Colonic mucosa (tissue), 4 donors: ENCODE data around the gene KCNJ6. TPM values are rescaled to one million over a fixed set of nuclear protein-coding genes. Genes with fewer than 3 reads are reported as not detected.

Experiments
- DNase-seq: peaks from one replicate; pipeline ENCODE4 v3.0.0-alpha.2; 2020
- H3K27ac ChIP-seq: fragments of 200-600 bp; one replicate; pipeline ENCODE4 v1.8.0; 2021
- H3K27me3 ChIP-seq: fragments of 200-600 bp; one replicate; pipeline ENCODE4 v1.8.0; 2021
- H3K36me3 ChIP-seq: fragments of 200-600 bp; one replicate; pipeline ENCODE4 v1.8.0; 2021
- H3K4me1 ChIP-seq: fragments of 200-600 bp; one replicate; pipeline ENCODE4 v1.8.0; 2021; ENCODE audit warnings: mild to moderate bottlenecking
- H3K4me3 ChIP-seq: fragments of 200-600 bp; one replicate; pipeline ENCODE4 v1.8.0; 2021
- H3K9ac ChIP-seq, 2 donors: one replicate each; pipeline ENCODE4 v1.7.0; 2013; ENCODE audit warnings: control low read depth in 2 of 2, low read depth in 2 of 2, low read length in 2 of 2
- H3K9me3 ChIP-seq: fragments of 200-600 bp; one replicate; pipeline ENCODE4 v1.8.0; 2021
- CTCF ChIP-seq: fragments of 200-600 bp; IDR thresholded peaks from one replicate; pipeline ENCODE4 v1.8.0; 2022; ENCODE audit warnings: antibody characterized with exemption, mild to moderate bottlenecking
- intact Hi-C: fragments of 100-400 bp; cut with DNase I; formaldehyde crosslinking; loops from one replicate; pipeline ENCODE4 v1.14.1; 2022
- total RNA-seq, 2 donors: library from RNA; stranded (reverse); fragmentation: NEBNext Ultra II Directional in 1 of 2; extraction: Animal tissue kit (Norgen Biotek cat#: 25700) in 1 of 2; gene quantifications; one replicate each; pipeline ENCODE4 v1.2.1, GENCODE V29; 2021
- donor health status: healthy.
- donor health status: DM: no; HTN: no; CAD: no.
- donor health status: DM: no; HTN: no; CAD: no.

KCNJ6 gene
- total RNA-seq, 2 donors from 2014 or later, result 0.05 to 0.21 TPM

DNA sequence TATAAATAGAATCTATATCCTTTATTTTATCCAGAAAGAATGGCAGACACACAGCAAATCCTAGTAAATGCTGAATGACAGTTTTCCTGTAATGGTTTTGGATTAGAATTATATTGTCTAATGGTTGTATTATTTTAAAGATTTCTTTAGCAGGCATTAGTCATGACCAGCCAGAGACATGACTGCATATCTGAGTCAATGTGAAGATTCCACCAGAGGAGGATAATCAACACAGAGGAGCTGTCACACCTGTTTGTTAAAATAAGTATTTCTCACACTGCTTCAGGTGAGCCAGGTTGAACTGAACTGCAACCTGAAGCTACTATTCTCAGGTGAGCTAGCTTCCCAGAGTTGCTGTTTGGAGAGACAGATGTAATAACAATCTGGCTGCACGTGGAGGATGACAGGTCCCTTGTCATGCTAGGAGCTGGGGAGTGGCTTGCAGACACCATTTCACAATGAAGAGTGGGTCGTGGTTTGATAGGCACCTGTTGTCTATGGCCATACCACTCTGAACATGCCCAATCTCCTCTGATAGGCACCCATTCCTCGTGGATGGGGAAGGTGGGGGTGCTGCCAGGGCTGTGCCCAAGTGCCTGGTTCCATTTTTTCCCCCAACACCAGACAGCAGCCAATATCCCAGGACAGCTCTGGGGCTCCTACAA lies 94.3 kb downstream of the KCNJ6 start:
- no peak overlapping the region for H3K4me3 ChIP-seq
- H3K9ac ChIP-seq, result no peak overlapping the region
- no peak for TF ChIP-seq CTCF
- no peaks in the 10 kb centered on the region for H3K4me1 ChIP-seq
- H3K36me3 ChIP-seq, result no peaks in the 10 kb centered on the region
- H3K27ac ChIP-seq, result no peak overlapping the region
- no peak for DNase-seq
- H3K9me3 ChIP-seq, result no peaks in the 10 kb centered on the region
- H3K27me3 ChIP-seq, result no peaks in the 10 kb centered on the region
- intact Hi-C loops, result no loop called here

GRCh38 chr21:37821092-37821491 lies 95.2 kb downstream of the KCNJ6 start:
- intact Hi-C loops, result no loop called here
- H3K9me3 ChIP-seq, result no peaks in the 10 kb centered on the region
- no peaks in the 10 kb centered on the region for H3K27me3 ChIP-seq
- no peak overlapping the region for H3K9ac ChIP-seq
- H3K4me1 ChIP-seq, result no peaks in the 10 kb centered on the region
- no peak for DNase-seq
- H3K4me3 ChIP-seq, result no peak overlapping the region
- H3K36me3 ChIP-seq, result no peaks in the 10 kb centered on the region
- no peak for TF ChIP-seq CTCF
- no peak overlapping the region for H3K27ac ChIP-seq

DNA sequence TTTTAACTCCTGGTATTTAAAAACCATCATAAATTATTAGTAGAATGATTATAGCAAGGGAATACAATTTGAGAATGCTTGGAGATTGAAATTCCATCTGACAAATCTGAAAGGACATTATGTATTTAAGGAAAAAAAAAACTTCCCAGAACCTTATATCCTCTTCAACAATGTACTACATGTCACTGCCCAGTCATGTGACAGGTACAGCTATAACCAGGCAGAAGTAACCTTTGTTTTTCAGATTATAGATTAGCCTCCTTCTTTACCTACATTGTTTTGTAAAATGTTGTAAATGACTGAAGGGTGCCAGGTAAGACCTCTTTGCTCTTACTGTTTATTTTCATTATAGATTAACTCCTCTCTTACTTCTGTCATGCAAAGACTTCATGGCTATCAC lies 96.9 kb downstream of the KCNJ6 start:
- Histone ChIP-seq H3K4me3 (no peak overlapping the region), H3K4me1 (no peaks in the 10 kb centered on the region), H3K9me3 (no peaks in the 10 kb centered on the region), H3K27ac (no peak overlapping the region), H3K36me3 (no peaks in the 10 kb centered on the region), H3K9ac (no peak overlapping the region), H3K27me3 (no peaks in the 10 kb centered on the region)
- no peak for TF ChIP-seq CTCF
- intact Hi-C loops, result no loop called here
- DNase-seq, result no peak

GRCh38 chr21:37817242-37817641 lies 99.0 kb downstream of the KCNJ6 start:
- TF ChIP-seq CTCF, result no peak
- H3K4me3 ChIP-seq, result peak overlapping the region; percentile 5
- no peaks in the 10 kb centered on the region for H3K36me3 ChIP-seq
- H3K9me3 ChIP-seq, result no peaks in the 10 kb centered on the region
- no peaks in the 10 kb centered on the region for H3K4me1 ChIP-seq
- DNase-seq, result no peak
- no peak overlapping the region for H3K27ac ChIP-seq
- H3K9ac ChIP-seq, result no peak overlapping the region
- H3K27me3 ChIP-seq, result no peaks in the 10 kb centered on the region
- intact Hi-C loops, result no loop called here

GRCh38 chr21:37815893-37816292 lies 100.4 kb downstream of the KCNJ6 start:
- H3K36me3 ChIP-seq, result no peaks in the 10 kb centered on the region
- intact Hi-C loops, result no loop called here
- no peak overlapping the region for H3K4me3 ChIP-seq
- no peak for TF ChIP-seq CTCF
- H3K27me3 ChIP-seq, result no peaks in the 10 kb centered on the region
- DNase-seq, result no peak
- no peaks in the 10 kb centered on the region for H3K4me1 ChIP-seq
- no peaks in the 10 kb centered on the region for H3K9me3 ChIP-seq
- no peak overlapping the region for H3K27ac ChIP-seq
- no peak overlapping the region for H3K9ac ChIP-seq
